HepG2 (cell line): ENCODE results near the gene FOXR2. TPM values are rescaled to one million over a fixed set of nuclear protein-coding genes. Genes with fewer than 3 reads are reported as not detected.

Experiments
- ATAC-seq: fragments of 200-7000 bp; cut with Tn5 transposase; 3 replicates; pipeline ENCODE4 v1.9.1; 2020; ENCODE audit warnings: mild to moderate bottlenecking, moderate library complexity
- Bru-seq: library from RNA; stranded (reverse); fragments of 400-500 nt; gene quantifications from one replicate; lab custom pipeline; 2021; lab: Mats Ljungman, UMichigan
- BruChase-seq, 2 experiments: library from RNA; stranded (reverse); fragments of 400-500 nt; gene quantifications; one replicate each; lab custom pipeline; 2021; lab: Mats Ljungman, UMichigan
- BruUV-seq: library from RNA; stranded (reverse); fragments of 400-500 nt; replicated peaks from 2 replicates; lab custom pipeline; 2021; lab: Mats Ljungman, UMichigan
- CTCF ChIA-PET: fragments of 300-600 bp; formaldehyde crosslinking; extraction: SDS; loops from one replicate; lab custom pipeline; 2021; ENCODE audit warnings: low total read pairs, inconsistent platforms, low intra/inter-chr PET ratio; lab: Yijun Ruan, JAX
- POLR2A ChIA-PET: fragments of 350-600 bp; sonication (Branson Sonifier 250); formaldehyde crosslinking; loops from one replicate; lab custom pipeline; 2020; ENCODE audit warnings: antibody characterized with exemption, inconsistent platforms; lab: Yijun Ruan, JAX
- DNase-seq: peaks from one replicate; pipeline ENCODE4 v3.0.0-alpha.2; 2015; ENCODE audit warnings: low spot score
- FAIRE-seq: peaks from 3 replicates; lab custom pipeline; 2011; peaks lifted over from hg19 to GRCh38; lab: Jason Lieb, UNC
- H2AFZ ChIP-seq: one replicate; pipeline ENCODE4 v1.6.1; 2011; ENCODE audit warnings: low read length, inconsistent platforms
- H3K27ac ChIP-seq: fragments of 300-600 bp; 3 replicates; pipeline ENCODE4 v1.8.0; 2011; ENCODE audit warnings: mixed run types, mild to moderate bottlenecking, mixed read lengths, low read length, inconsistent platforms; ENCODE audit not compliant: insufficient read depth; ENCODE audit errors: extremely low read length
- H3K27me3 ChIP-seq, 2 experiments: fragments of 200-600 bp in 1 of 2; 2 replicates in 1 of 2; 3 replicates in 1 of 2; pipeline versions ENCODE4 v1.6.0 to v1.8.0; 2011; ENCODE audit warnings: low read length in 2 of 2, mild to moderate bottlenecking in 2 of 2, moderate library complexity in 2 of 2, inconsistent platforms in 1 of 2; ENCODE audit not compliant: insufficient read depth in 2 of 2, control insufficient read depth in 1 of 2
- H3K36me3 ChIP-seq, 2 experiments: fragments of 200-600 bp in 1 of 2; replicated peaks in 1 of 2; 2 replicates in 1 of 2; 3 replicates in 1 of 2; pipeline versions ENCODE4 v1.5.1 to v1.8.0; 2011; ENCODE audit warnings: low read length in 2 of 2, inconsistent platforms in 1 of 2; ENCODE audit not compliant: insufficient read depth in 2 of 2, control insufficient read depth in 1 of 2
- H3K4me1 ChIP-seq: 2 replicates; pipeline ENCODE4 v1.5.1; 2012; ENCODE audit warnings: low read length, inconsistent platforms; ENCODE audit not compliant: insufficient read depth
- H3K4me2 ChIP-seq: 2 replicates; pipeline ENCODE4 v1.6.0; 2011; ENCODE audit warnings: low read depth, low read length, inconsistent platforms
- H3K4me3 ChIP-seq, 3 experiments: fragments of 200-600 bp in 1 of 3; sonication (generic), shearing (Covaris generic) in 1 of 3; replicated peaks in 1 of 3; 2 replicates each; pipeline ENCODE4 v1.5.1; 2011 to 2016; ENCODE audit warnings: low read length in 3 of 3, inconsistent platforms in 2 of 3, low read depth in 2 of 3, mild to moderate bottlenecking in 2 of 3, control low read depth in 1 of 3, mixed read lengths in 1 of 3; ENCODE audit not compliant: insufficient read depth in 1 of 3
- H3K79me2 ChIP-seq: one replicate; pipeline ENCODE4 v1.6.1; 2011; ENCODE audit warnings: low read length, inconsistent platforms; ENCODE audit not compliant: insufficient read depth
- H3K9ac ChIP-seq: 2 replicates; pipeline ENCODE4 v1.6.0; 2011; ENCODE audit warnings: mild to moderate bottlenecking, low read depth, low read length, inconsistent platforms; ENCODE audit not compliant: insufficient read depth
- H3K9me3 ChIP-seq: 2 replicates; pipeline ENCODE4 v1.5.1; 2012; ENCODE audit warnings: mild to moderate bottlenecking, low read length
- H4K20me1 ChIP-seq: 2 replicates; pipeline ENCODE4 v1.6.0; 2011; ENCODE audit warnings: inconsistent platforms, mild to moderate bottlenecking, low read length, moderate library complexity; ENCODE audit not compliant: insufficient read depth
- GABPA ChIP-seq, 2 experiments: IDR thresholded peaks; 2 replicates each; pipeline ENCODE4 v1.6.1; 2011 to 2016; ENCODE audit warnings: low read depth in 2 of 2, low read length in 1 of 2, missing biosample characterization in 1 of 2, missing genetic modification characterization in 1 of 2
- GLI4 ChIP-seq: sonication (generic); formaldehyde crosslinking; IDR thresholded peaks from 2 replicates; pipeline ENCODE4 v1.5.1; 2020; ENCODE audit warnings: missing genetic modification reagents, mild to moderate bottlenecking, moderate library complexity, borderline replicate concordance
- HNRNPLL ChIP-seq: fragments of 200-400 bp; formaldehyde crosslinking; IDR thresholded peaks from 2 replicates; pipeline ENCODE4 v1.6.1; 2017; ENCODE audit warnings: mild to moderate bottlenecking, low read depth, low read length; ENCODE audit not compliant: poor library complexity, severe bottlenecking
- KLF15 ChIP-seq: sonication (generic); formaldehyde crosslinking; IDR thresholded peaks from 2 replicates; pipeline ENCODE4 v1.8.1; 2023; ENCODE audit warnings: borderline replicate concordance, mild to moderate bottlenecking, inconsistent platforms, missing genetic modification reagents, mixed read lengths
- MIER2 ChIP-seq: IDR thresholded peaks from 2 replicates; pipeline ENCODE4 v1.6.1; 2016; ENCODE audit warnings: missing biosample characterization, missing genetic modification reagents
- ZNF180 ChIP-seq: sonication (generic); formaldehyde crosslinking; IDR thresholded peaks from 2 replicates; pipeline ENCODE4 v1.4.0; 2020; ENCODE audit warnings: low read depth, missing genetic modification reagents, borderline replicate concordance
- ZNF326 ChIP-seq: sonication (generic); formaldehyde crosslinking; IDR thresholded peaks from 2 replicates; pipeline ENCODE4 v1.4.0; 2020; ENCODE audit warnings: missing genetic modification reagents, borderline replicate concordance
- ZNF607 ChIP-seq: sonication (generic); formaldehyde crosslinking; IDR thresholded peaks from 2 replicates; pipeline ENCODE4 v1.5.1; 2020; ENCODE audit warnings: missing genetic modification reagents, mild to moderate bottlenecking, borderline replicate concordance
- ZNF674 ChIP-seq: sonication (generic); formaldehyde crosslinking; IDR thresholded peaks from 2 replicates; pipeline ENCODE4 v1.5.0; 2020; ENCODE audit warnings: low read depth, mild to moderate bottlenecking, missing genetic modification reagents
- WGBS: methylation state at CpG from one replicate; pipeline ENCODE4 v1.1.6; 2017; ENCODE audit warnings: low lambda C conversion rate; 5-methylcytosine and 5-hydroxymethylcytosine counted together
- in situ Hi-C: cut with HindIII; loops from 2 replicates; pipeline ENCODE4 v1.10.0; 2017; ENCODE audit warnings: low pct_unique_long_range_greater_than_20kb; ENCODE audit not compliant: extremely low pct_ligation_motif_present
- intact Hi-C: fragments of 100-400 bp; cut with micrococcal nuclease; formaldehyde crosslinking; loops from one replicate; pipeline ENCODE4 v1.10.0; 2022; ENCODE audit not compliant: unreplicated experiment
- long read RNA-seq, 2 experiments: library from RNA in 1 of 2; library from polyadenylated mRNA in 1 of 2; stranded (forward) in 1 of 2; unstranded in 1 of 2; transcript quantifications; one replicate each; pipeline ENCODE4 v2.0.0, GENCODE V29; 2019 to 2022
- polyA minus RNA-seq, 3 experiments: library from RNA; depleted of rRNA, polyadenylated mRNA; stranded (reverse); fragments of >200 nt; gene quantifications; 2 replicates each; pipeline ENCODE4 v1.2.3, GENCODE V29; 2011; ENCODE audit warnings: low replicate concordance in 1 of 3
- polyA plus RNA-seq, 8 experiments: library from polyadenylated mRNA; depleted of rRNA in 3 of 8; stranded (reverse) in 7 of 8; unstranded in 1 of 8; fragments of >200 nt; fragmentation: Illumina TruSeq in 4 of 8; extraction: Trizol in 4 of 8; gene quantifications; 2 replicates each; pipeline versions ENCODE4 v1.2.1 to v1.2.3, GENCODE V29; 2011 to 2016; ENCODE audit warnings: low read depth in 4 of 8, missing spikeins in 1 of 8, mixed read lengths in 1 of 8; ENCODE audit not compliant: insufficient read depth in 1 of 8
- total RNA-seq, 5 experiments: library from RNA; depleted of rRNA; stranded (reverse); fragments of >200 nt; fragmentation: Illumina TruSeq; extraction: Trizol; gene quantifications; 2 replicates each; pipeline ENCODE4 v1.2.3, GENCODE V29; 2016; ENCODE audit warnings: low read depth in 1 of 5
- TF ChIP-seq, protein P1 (sequence below): sonication (generic); formaldehyde crosslinking; IDR thresholded peaks from 2 replicates; pipeline ENCODE4 v1.4.0; 2020; ENCODE audit warnings: missing genetic modification reagents; ENCODE audit errors: not compliant biosample characterization
- TF ChIP-seq, protein P2 (sequence below): sonication (generic); formaldehyde crosslinking; IDR thresholded peaks from 2 replicates; pipeline ENCODE4 v1.5.0; 2020; ENCODE audit warnings: missing genetic modification reagents
- TF ChIP-seq, protein P3 (sequence below): sonication (generic); formaldehyde crosslinking; IDR thresholded peaks from 2 replicates; pipeline ENCODE4 v1.8.1; 2023; ENCODE audit warnings: mild to moderate bottlenecking, moderate library complexity, missing genetic modification reagents
- TF ChIP-seq, protein P4 (sequence below): IDR thresholded peaks from 2 replicates; pipeline ENCODE4 v1.6.1; 2018; ENCODE audit warnings: missing genetic modification reagents

The FOXR2 gene, protein sequence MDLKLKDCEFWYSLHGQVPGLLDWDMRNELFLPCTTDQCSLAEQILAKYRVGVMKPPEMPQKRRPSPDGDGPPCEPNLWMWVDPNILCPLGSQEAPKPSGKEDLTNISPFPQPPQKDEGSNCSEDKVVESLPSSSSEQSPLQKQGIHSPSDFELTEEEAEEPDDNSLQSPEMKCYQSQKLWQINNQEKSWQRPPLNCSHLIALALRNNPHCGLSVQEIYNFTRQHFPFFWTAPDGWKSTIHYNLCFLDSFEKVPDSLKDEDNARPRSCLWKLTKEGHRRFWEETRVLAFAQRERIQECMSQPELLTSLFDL
- total RNA-seq (2016; rRNA removed; fragmentation: Illumina TruSeq; extraction: Trizol), result not detected in 2 replicates
- total RNA-seq (2016; cell fraction: cytosol; rRNA removed; fragmentation: Illumina TruSeq; extraction: Trizol; ENCODE audit: low read depth), result not detected in 2 replicates
- total RNA-seq (2016; cell fraction: insoluble cytoplasmic fraction; rRNA removed; fragmentation: Illumina TruSeq; extraction: Trizol), result not detected in 2 replicates
- not detected in 2 replicates for total RNA-seq (2016; cell fraction: membrane; rRNA removed; fragmentation: Illumina TruSeq; extraction: Trizol)
- total RNA-seq (2016; cell fraction: nucleus; rRNA removed; fragmentation: Illumina TruSeq; extraction: Trizol), result not detected in 2 replicates
- polyA plus RNA-seq (2011; rRNA removed), result not detected in 2 replicates
- polyA plus RNA-seq (2011; cell fraction: cytosol; rRNA removed), result not detected in 2 replicates
- not detected in 2 replicates for polyA plus RNA-seq (2011; cell fraction: nucleus; rRNA removed)
- polyA plus RNA-seq (2012), result not detected in 2 replicates
- polyA plus RNA-seq (2016; cell fraction: cytosol; fragmentation: Illumina TruSeq; extraction: Trizol; ENCODE audit: low read depth), result not detected in 2 replicates
- not detected in 2 replicates for polyA plus RNA-seq (2016; cell fraction: insoluble cytoplasmic fraction; fragmentation: Illumina TruSeq; extraction: Trizol; ENCODE audit: low read depth)
- not detected in 2 replicates for polyA plus RNA-seq (2016; cell fraction: membrane; fragmentation: Illumina TruSeq; extraction: Trizol; ENCODE audit: low read depth)
- polyA plus RNA-seq (2016; cell fraction: nucleus; fragmentation: Illumina TruSeq; extraction: Trizol; ENCODE audit: insufficient read depth, low read depth), result not detected in 2 replicates
- polyA minus RNA-seq (2011; rRNA and poly(A)+ RNA removed; ENCODE audit: low replicate concordance), result not detected in 2 replicates
- polyA minus RNA-seq (2011; cell fraction: cytosol; rRNA and poly(A)+ RNA removed), result not detected in 2 replicates
- not detected in 2 replicates for polyA minus RNA-seq (2011; cell fraction: nucleus; rRNA and poly(A)+ RNA removed)
- not detected for Bru-seq, nascent RNA
- not detected for BruChase-seq, experiment 1, labeled RNA remaining after a 6-hour chase
- BruChase-seq, experiment 2, labeled RNA remaining after a 2-hour chase, result not detected
- long read RNA-seq, experiment 1, result 0 reads
- long read RNA-seq, experiment 2, result 0 reads

DNA sequence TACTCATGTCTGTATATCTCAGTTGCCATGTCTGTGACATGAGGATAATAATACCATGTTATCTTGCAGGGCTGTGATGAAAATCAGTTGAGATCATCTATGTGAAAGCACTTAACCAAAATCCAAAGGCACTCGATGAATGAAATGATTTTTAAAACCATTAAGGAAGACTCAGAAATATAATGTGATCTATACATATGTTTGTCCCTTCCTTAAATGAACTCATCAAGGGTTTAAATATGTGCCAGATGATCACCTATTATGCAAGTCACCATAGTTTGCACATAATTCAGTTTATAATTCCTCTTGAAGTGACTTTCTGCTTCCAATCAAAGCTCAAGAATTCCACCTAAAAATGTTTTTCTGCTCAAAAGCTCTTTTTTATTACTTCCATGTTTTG, at the start of gene FOXR2:
TSS of gene FOXR2 (plus strand) at position 301 of the 400 bp plus-strand sequence. CDS start 312 bp downstream, outside the sequence.
- Histone ChIP-seq H3K9ac (no peak within 1 kb of the TSS), H3K36me3 (no peaks in the 10 kb centered on the region), H3K4me2 (no peak within 1 kb of the TSS), H3K4me1 (no peaks in the 10 kb centered on the region), H3K9me3 (no peaks in the 10 kb centered on the region), H4K20me1 (no peaks in the 10 kb centered on the region), H2AFZ (no peak within 1 kb of the TSS), H3K27ac (no peak within 1 kb of the TSS), H3K4me3 (no peak within 1 kb of the TSS), H3K27me3 (no peaks in the 10 kb centered on the region), H3K79me2 (no peaks in the 10 kb centered on the region)
- intact Hi-C loops (no loop called here), in situ Hi-C loops (no loop called here)
- ChIA-PET CTCF (no interaction called here), POLR2A (no interaction called here)
- DNase-seq (no peak), ATAC-seq (no peak), FAIRE-seq (no peak)
- no TSS peak for BruUV-seq
- WGBS, result no CpG with 5 or more reads among the region's 1 CpG
- no peak for TF ChIP-seq MIER2 (CRISPR knock-in tag)
- TF ChIP-seq KLF15, result no peak
- TF ChIP-seq ZNF326 (CRISPR knock-in tag), result no peak
- TF ChIP-seq GLI4 (CRISPR knock-in tag), result no peak
- TF ChIP-seq ZNF607 (CRISPR knock-in tag), result no peak
- TF ChIP-seq, protein P1, sequence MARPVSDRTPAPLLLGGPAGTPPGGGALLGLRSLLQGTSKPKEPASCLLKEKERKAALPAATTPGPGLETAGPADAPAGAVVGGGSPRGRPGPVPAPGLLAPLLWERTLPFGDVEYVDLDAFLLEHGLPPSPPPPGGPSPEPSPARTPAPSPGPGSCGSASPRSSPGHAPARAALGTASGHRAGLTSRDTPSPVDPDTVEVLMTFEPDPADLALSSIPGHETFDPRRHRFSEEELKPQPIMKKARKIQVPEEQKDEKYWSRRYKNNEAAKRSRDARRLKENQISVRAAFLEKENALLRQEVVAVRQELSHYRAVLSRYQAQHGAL (CRISPR knock-in tag), result no peak
- TF ChIP-seq, protein P2, sequence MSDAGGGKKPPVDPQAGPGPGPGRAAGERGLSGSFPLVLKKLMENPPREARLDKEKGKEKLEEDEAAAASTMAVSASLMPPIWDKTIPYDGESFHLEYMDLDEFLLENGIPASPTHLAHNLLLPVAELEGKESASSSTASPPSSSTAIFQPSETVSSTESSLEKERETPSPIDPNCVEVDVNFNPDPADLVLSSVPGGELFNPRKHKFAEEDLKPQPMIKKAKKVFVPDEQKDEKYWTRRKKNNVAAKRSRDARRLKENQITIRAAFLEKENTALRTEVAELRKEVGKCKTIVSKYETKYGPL (CRISPR knock-in tag), result no peak
- TF ChIP-seq HNRNPLL, result no peak
- no peak for TF ChIP-seq ZNF674 (CRISPR knock-in tag)
- TF ChIP-seq, protein P3, sequence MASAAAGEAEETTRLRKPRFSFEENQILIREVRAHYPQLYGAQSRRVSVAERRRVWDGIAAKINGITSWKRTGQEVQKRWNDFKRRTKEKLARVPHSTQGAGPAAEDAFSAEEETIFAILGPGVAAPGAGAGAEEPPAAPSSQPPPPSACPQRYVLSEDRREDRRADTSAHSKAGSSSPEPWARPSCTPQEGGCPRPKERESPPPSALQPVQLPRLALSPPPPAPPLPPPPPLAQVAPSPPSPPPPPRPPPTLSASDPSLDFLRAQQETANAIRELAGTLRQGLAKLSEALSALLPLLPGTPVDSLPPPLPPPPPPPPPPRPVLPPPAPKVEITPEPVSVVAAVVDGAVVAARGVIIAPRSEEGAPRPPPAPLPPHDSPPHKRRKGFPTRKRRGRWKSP (CRISPR knock-in tag), result no peak
- no peak for TF ChIP-seq ZNF180 (CRISPR knock-in tag)
- no peak for TF ChIP-seq GABPA (IDR thresholded peaks at IDR 0.05; ENCODE audit: low read depth, low read length)
- no peak for TF ChIP-seq GABPA (CRISPR knock-in tag; IDR thresholded peaks at IDR 0.05; ENCODE audit: low read depth)
- TF ChIP-seq, protein P4, sequence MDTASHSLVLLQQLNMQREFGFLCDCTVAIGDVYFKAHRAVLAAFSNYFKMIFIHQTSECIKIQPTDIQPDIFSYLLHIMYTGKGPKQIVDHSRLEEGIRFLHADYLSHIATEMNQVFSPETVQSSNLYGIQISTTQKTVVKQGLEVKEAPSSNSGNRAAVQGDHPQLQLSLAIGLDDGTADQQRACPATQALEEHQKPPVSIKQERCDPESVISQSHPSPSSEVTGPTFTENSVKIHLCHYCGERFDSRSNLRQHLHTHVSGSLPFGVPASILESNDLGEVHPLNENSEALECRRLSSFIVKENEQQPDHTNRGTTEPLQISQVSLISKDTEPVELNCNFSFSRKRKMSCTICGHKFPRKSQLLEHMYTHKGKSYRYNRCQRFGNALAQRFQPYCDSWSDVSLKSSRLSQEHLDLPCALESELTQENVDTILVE (CRISPR knock-in tag), result no peak
